ENCODE data around the gene SH3RF3. TPM values are rescaled to one million over a fixed set of nuclear protein-coding genes. Genes with fewer than 3 reads are reported as not detected.
A peak's percentile ranks its signal among the peaks of the same experiment; 100 is the strongest.

The SH3RF3 gene
- total and polyA plus RNA-seq, 12 donors, result 0.72 to 19.1 (median 12.2) TPM

GRCh38 chr2:109439986-109440385, 311.0 kb downstream of the SH3RF3 start:
- no peak overlapping the region for H3K27ac ChIP-seq
- no peak for TF ChIP-seq POLR2A (IDR thresholded peaks at IDR 0.05)
- TF ChIP-seq CTCF (IDR thresholded peaks at IDR 0.05), result no peak
- no peak overlapping the region for H3K4me3 ChIP-seq
- intact Hi-C loops (cut with DNase I), result no loop called here
- H3K27me3 ChIP-seq, result no peaks in the 10 kb centered on the region
- H3K9me3 ChIP-seq (replicated peaks in 1 of 3), result peaks cover 0 to 10% (median 7%) of the 10 kb centered on the region in 3 donors
- 95 to 97% (median 96%) methylated on average over 7 of the region's 7 CpGs for WGBS, 4 donors
- H3K36me3 ChIP-seq (replicated peaks in 1 of 2), result no peaks in the 10 kb centered on the region
- peak in 1 of 7 donors; percentile 0 for DNase-seq
- peaks cover 14 to 39% of the 10 kb centered on the region in 2 donors for H3K4me1 ChIP-seq (replicated peaks in 1 of 2)

- DNase-seq, result peak in 1 of 7 donors; percentile 7
- Histone ChIP-seq H3K36me3 (replicated peaks in 1 of 2) (no peaks in the 10 kb centered on the region), H3K4me1 (replicated peaks in 1 of 2) (peaks cover 14 to 38% of the 10 kb centered on the region in 2 donors), H3K4me3 (no peak overlapping the region), H3K27me3 (no peaks in the 10 kb centered on the region), H3K27ac (no peak overlapping the region), H3K9me3 (replicated peaks in 1 of 3) (peaks cover 0 to 10% (median 7%) of the 10 kb centered on the region in 3 donors)
- intact Hi-C loops (cut with DNase I), result no loop called here
- TF ChIP-seq CTCF (IDR thresholded peaks at IDR 0.05), result no peak
- no peak for TF ChIP-seq POLR2A (IDR thresholded peaks at IDR 0.05)
- WGBS, 4 donors, result 78 to 92% (median 91%) methylated on average over 4 of the region's 4 CpGs
These were observed 311.6 kb downstream of the SH3RF3 start for GRCh38 chr2:109440499-109441156.

- H3K27ac ChIP-seq, result no peak overlapping the region
- 93 to 97% (median 95%) methylated on average over 2 of the region's 2 CpGs for WGBS, 4 donors
- DNase-seq, result peak in 1 of 7 donors; percentile 18
- no peaks in the 10 kb centered on the region for H3K36me3 ChIP-seq (replicated peaks in 1 of 2)
- no peak overlapping the region for H3K4me3 ChIP-seq
- intact Hi-C loops (cut with DNase I), result no loop called here
- H3K27me3 ChIP-seq, result no peaks in the 10 kb centered on the region
- H3K4me1 ChIP-seq (replicated peaks in 1 of 2), result peaks cover 8 to 19% of the 10 kb centered on the region in 2 donors
- TF ChIP-seq POLR2A (IDR thresholded peaks at IDR 0.05) (no peak), CTCF (IDR thresholded peaks at IDR 0.05) (no peak)
- peaks cover 0 to 10% (median 7%) of the 10 kb centered on the region in 3 donors for H3K9me3 ChIP-seq (replicated peaks in 1 of 3)
These were observed 313.8 kb downstream of the SH3RF3 start for GRCh38 chr2:109442715-109443319.

GRCh38 chr2:109444916-109445315, 315.9 kb downstream of the SH3RF3 start:
- Histone ChIP-seq H3K27ac (no peak overlapping the region), H3K4me1 (replicated peaks in 1 of 2) (no peaks in the 10 kb centered on the region), H3K36me3 (replicated peaks in 1 of 2) (no peaks in the 10 kb centered on the region), H3K27me3 (no peaks in the 10 kb centered on the region), H3K9me3 (replicated peaks in 1 of 3) (peaks cover 0 to 10% (median 7%) of the 10 kb centered on the region in 3 donors), H3K4me3 (no peak overlapping the region)
- no peak for DNase-seq
- intact Hi-C loops (cut with DNase I), result no loop called here
- TF ChIP-seq CTCF (IDR thresholded peaks at IDR 0.05), result no peak
- TF ChIP-seq POLR2A (IDR thresholded peaks at IDR 0.05), result no peak

All from adrenal gland (tissue), 12 donors.